Activated T-cell treated with anti-CD3 and anti-CD28 coated beads, Interleukin-2, amount 50 U/mL, for 4 hours (primary cell): ENCODE measurements around the gene RHOD. TPM values are rescaled to one million over a fixed set of nuclear protein-coding genes. Genes with fewer than 3 reads are reported as not detected.

Source experiments
- ATAC-seq, 2 donors: fragments of 200-7000 bp; cut with Tn5 transposase; one replicate each; pipeline ENCODE4 v1.10.0; 2021
- DNase-seq: peaks from one replicate; pipeline ENCODE4 v3.0.0-alpha.2; 2020
- H3K27me3 Mint-ChIP-seq: one replicate; pipeline ENCODE4 v1.8.0; 2021; ENCODE audit warnings: low read depth, mixed read lengths
- H3K36me3 Mint-ChIP-seq: one replicate; pipeline ENCODE4 v1.8.0; 2022; ENCODE audit warnings: mixed read lengths; ENCODE audit not compliant: insufficient read depth
- H3K4me1 Mint-ChIP-seq: one replicate; pipeline ENCODE4 v1.8.0; 2021; ENCODE audit warnings: low read depth, mixed read lengths
- H3K4me3 Mint-ChIP-seq: one replicate; pipeline ENCODE4 v1.8.0; 2021; ENCODE audit warnings: mild to moderate bottlenecking, moderate library complexity, mixed read lengths
- H3K9me3 Mint-ChIP-seq: one replicate; pipeline ENCODE4 v1.8.0; 2021; ENCODE audit warnings: mixed read lengths
- total RNA-seq, 3 donors: library from RNA; stranded (reverse); gene quantifications; one replicate each; pipeline ENCODE4 v1.2.1, GENCODE V29; 2021

Gene RHOD
- total RNA-seq, 3 donors from 2014 or later: 0.35 to 1.1 (median 0.69) TPM

DNA sequence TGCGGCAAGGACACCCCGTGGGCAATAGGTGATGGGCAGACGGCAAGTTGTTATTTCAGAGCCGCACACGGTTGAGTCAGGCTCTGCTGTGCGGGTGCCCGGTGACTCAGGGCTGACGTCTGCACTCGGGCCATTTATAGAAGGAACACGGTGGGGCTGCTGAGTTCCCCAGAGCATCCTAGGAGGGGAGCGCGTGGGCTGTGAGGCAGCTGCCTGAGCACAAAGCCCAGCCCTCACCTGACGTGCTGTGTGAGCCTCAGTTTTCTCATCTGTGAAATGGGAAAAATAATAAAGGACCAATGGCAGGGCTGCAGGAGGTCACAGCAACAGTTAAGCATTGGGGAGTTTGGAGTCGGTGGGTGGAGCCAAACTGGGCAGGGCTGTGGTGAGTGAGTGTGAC is 11.3 kb upstream of the RHOD start:
- H3K4me3 Mint-ChIP-seq: no peak overlapping the region
- H3K9me3 Mint-ChIP-seq: no peaks in the 10 kb centered on the region
- ATAC-seq (peak in 1 of 2 donors; percentile 28), DNase-seq (no peak)
- no peaks in the 10 kb centered on the region for H3K36me3 Mint-ChIP-seq
- no peaks in the 10 kb centered on the region for H3K4me1 Mint-ChIP-seq
- H3K27me3 Mint-ChIP-seq: peaks cover 12% of the 10 kb centered on the region

DNA sequence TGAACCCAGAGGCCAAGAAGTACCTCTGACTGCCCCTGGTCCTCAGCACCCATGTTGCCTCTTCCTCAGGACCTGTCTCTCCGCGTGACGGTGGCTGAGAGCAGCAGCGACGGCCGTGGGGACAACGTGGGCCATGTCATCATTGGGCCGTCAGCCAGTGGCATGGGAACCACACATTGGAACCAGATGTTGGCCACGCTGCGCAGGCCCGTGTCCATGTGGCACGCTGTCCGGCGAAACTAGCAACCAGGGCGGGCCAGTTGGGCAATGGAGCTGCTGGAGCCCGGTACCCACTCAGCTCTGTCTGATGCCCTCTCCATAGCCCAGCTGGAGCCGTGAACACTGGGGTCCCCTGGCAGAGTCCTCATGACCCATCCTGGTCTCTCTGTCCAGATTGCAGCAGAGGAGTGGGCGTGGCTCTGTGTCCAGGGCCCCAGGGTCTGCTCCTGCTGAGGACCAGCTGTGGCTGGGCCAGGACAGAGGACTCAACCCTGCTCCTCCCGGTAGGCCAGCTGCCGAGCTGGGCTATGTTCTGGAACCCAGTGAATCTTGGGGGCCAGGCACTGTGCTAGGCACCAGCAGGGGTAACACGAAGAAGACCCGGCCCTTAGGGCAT is 8.0 kb upstream of the RHOD start:
- no peak for DNase-seq
- ATAC-seq: no peak
- Mint-ChIP-seq H3K27me3 (peaks cover 11% of the 10 kb centered on the region), H3K36me3 (no peaks in the 10 kb centered on the region), H3K4me1 (no peaks in the 10 kb centered on the region), H3K9me3 (no peaks in the 10 kb centered on the region), H3K4me3 (no peak overlapping the region)

DNA sequence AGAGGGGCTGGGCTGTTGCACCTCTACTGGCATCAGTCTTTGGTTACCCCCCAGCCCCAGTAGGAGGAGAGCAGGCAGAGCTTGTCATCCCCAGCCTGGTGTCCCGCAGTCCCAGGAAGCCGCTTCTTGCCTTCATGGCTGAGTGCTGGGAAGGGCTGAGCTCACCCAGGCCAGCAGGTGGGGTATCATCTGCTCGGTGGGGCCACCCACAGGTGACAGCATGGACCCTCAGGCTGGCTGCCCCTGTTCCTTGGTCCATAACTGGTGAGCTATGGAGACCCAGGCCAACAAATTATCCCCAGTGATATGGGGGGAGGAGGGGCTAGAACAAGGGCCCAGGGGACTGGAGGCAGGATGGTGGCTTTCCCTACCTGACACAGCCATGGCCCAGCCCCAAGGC is 6.5 kb upstream of the RHOD start:
- no peaks in the 10 kb centered on the region for H3K9me3 Mint-ChIP-seq
- H3K36me3 Mint-ChIP-seq: no peaks in the 10 kb centered on the region
- ATAC-seq (no peak), DNase-seq (no peak)
- H3K27me3 Mint-ChIP-seq: peaks cover 11% of the 10 kb centered on the region
- H3K4me1 Mint-ChIP-seq: no peaks in the 10 kb centered on the region
- H3K4me3 Mint-ChIP-seq: no peak overlapping the region

DNA sequence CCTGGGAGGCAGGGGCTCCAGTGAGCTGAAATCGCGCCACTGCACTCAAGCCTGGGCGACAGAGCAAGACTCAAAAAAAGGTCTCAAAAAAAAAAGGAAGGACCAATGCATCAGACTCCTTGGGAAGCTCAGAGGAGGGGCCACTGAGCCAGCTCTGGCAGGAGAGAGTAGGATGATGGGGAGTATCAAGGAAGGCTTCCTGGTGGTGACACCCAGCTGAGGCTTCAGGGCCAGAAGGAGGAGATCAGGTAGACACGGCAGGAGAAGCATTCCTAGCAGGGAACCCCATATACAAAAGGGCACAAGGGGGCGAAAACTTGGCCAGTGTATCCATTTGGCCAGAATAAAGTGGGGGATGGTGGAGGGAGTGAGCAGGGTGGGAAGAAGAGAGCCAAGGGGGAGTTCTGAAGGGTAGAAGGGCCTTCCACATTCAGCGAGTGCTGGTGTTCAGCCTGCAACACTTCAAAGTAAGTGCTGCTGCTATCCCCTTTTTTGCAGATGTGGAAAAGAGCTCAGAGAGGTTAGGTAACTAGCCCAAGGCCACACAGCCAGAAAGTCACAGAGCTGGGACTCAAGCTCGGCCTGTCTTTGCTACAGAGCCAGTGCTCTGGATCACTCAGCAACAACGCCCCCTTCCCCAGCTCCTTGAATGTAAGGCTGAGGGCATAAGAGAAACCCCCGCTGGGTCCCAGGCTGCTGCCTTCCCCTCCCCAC is 5.3 kb upstream of the RHOD start:
- Mint-ChIP-seq H3K4me3 (no peak overlapping the region), H3K9me3 (no peaks in the 10 kb centered on the region), H3K36me3 (no peaks in the 10 kb centered on the region), H3K27me3 (peaks cover 11% of the 10 kb centered on the region), H3K4me1 (peaks cover 6% of the 10 kb centered on the region)
- ATAC-seq (no peak), DNase-seq (no peak)

DNA sequence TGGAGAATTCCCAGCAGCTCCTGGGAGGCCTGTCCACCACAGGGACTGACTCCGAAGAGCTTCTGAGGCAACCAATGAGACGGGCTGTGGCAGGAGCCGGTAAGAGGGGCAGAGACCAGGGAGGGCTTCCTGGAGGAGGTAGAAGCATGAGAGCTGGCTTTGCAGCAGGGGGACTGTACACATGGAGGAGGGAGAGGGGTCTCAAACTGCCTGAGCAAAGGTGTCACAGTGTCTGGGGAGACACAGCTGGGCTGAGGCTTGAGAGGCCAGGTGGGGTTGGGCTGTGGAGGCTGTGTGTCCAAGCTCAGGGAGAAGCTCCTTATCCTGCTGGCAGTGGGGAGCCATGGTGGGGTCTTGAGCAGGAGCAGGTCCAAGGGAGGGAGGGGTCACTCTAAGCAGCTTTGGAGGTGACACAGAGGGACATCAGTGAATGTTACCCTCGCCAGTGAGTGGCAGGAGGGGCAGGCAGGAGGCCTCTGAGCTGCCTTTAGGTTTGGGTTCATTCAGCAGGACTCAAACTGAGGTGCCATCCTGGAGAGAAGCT is 4.6 kb upstream of the RHOD start:
- Mint-ChIP-seq H3K27me3 (peaks cover 11% of the 10 kb centered on the region), H3K4me3 (no peak overlapping the region), H3K4me1 (peaks cover 7% of the 10 kb centered on the region), H3K9me3 (no peaks in the 10 kb centered on the region), H3K36me3 (no peaks in the 10 kb centered on the region)
- no peak for ATAC-seq
- no peak for DNase-seq

DNA sequence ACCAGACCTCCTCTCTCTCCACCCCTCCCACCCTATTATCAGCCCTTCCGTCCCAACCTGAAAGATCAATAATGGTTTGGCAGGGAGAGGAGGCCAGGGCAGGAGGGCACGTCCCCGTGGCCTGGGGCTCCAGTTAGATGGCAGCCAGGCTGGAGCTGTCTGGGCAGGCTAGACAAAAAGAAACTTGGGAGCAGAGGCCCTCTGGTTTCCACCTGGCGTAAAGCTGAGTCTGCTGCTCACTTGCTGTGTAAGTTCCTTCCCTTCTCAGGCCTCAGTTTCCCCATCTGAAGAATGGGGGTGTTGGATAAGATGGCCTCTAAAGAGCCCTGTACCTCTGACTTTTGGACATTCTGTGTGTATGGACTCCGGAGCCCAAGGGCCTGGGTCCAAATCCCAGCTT is 3.8 kb upstream of the RHOD start:
- H3K36me3 Mint-ChIP-seq: no peaks in the 10 kb centered on the region
- DNase-seq (no peak), ATAC-seq (no peak)
- H3K4me1 Mint-ChIP-seq: peaks cover 9% of the 10 kb centered on the region
- no peak overlapping the region for H3K4me3 Mint-ChIP-seq
- peaks cover 11% of the 10 kb centered on the region for H3K27me3 Mint-ChIP-seq
- no peaks in the 10 kb centered on the region for H3K9me3 Mint-ChIP-seq

DNA sequence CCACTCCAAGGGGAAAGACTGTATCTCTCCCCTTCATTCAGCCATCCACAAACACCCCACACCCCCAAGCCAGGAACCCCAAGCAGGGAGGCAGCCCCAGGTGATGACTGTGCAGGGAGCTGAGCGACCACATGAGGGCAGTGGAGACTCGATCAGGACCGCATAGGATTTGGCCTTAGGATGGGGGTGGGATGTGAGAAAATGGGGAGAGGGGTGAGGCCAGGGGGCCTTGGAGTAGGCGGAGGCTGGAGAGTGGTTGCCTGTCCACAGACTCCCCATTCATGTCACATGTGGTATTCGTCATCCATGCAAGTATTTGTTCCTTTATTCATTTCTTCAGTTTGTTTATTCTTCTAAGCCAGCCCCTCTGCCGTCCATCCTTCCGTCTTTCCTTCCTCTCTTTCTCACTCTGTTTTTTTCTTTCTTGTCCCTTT is 2.7 kb upstream of the RHOD start:
- DNase-seq: no peak
- Mint-ChIP-seq H3K4me3 (no peak overlapping the region), H3K36me3 (no peaks in the 10 kb centered on the region), H3K27me3 (peaks cover 11% of the 10 kb centered on the region), H3K4me1 (peaks cover 9% of the 10 kb centered on the region), H3K9me3 (no peaks in the 10 kb centered on the region)
- ATAC-seq: peak; percentile 67 to 69

DNA sequence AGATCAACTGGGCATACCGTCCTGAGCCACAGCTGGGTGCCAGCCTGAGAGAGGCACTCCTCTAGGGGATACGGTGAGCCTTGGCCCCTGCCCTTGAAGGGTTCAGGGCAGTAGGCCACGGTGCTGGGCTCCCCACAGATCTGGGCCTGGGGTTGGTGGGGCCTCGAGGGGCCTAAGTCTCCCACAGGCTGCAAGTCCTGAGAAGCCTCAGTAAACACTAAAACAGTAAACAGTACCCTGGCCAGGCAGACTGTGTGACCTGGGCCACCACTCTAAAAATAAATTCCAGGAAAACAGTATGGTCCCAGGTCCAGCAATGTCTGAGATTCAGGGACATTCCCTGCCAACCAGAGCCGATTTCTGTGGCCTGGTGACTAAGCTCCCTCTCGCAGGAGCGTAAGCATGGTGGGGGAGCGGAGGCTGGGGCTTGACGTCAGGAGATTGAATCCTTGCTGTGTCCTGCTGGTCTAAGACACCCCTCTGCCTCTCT is 2.3 kb upstream of the RHOD start:
- H3K27me3 Mint-ChIP-seq: peaks cover 11% of the 10 kb centered on the region
- peaks cover 9% of the 10 kb centered on the region for H3K4me1 Mint-ChIP-seq
- no peaks in the 10 kb centered on the region for H3K9me3 Mint-ChIP-seq
- H3K36me3 Mint-ChIP-seq: no peaks in the 10 kb centered on the region
- DNase-seq: no peak
- no peak overlapping the region for H3K4me3 Mint-ChIP-seq
- ATAC-seq: no peak

DNA sequence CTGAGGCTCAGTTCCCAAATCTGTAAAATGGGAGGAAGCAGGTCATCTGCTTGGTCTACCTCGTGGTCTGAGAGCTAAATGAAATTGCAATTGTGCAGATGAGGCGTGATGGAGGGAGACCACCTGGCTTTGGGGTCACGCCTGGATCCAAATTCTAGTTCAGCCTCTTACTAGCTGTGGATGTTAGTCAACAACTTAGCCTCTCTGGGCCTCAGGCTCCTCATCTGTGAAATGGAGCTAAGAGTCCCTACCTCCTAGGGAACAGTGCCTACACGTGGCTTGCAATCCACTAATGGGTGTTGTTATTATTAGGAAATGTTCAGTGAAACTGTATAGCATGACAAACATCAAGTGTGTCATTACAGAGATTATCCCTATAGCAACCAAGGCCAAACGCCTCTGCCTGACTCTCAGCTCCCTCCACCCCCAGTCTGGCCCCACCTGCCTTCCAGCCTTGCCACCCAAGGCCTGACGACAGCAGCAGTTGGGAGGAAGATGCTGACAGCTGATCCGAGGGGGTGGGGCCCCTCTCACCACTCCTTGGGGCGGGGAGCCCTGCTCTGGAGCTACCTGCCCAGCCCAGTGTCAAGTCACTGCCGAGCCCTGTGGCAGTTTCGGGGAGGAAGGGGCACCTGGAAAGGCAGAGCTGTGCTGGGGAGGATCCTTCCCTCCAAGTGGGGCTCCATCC is 1.7 kb upstream of the RHOD start:
- no peak overlapping the region for H3K4me3 Mint-ChIP-seq
- no peaks in the 10 kb centered on the region for H3K9me3 Mint-ChIP-seq
- DNase-seq (no peak), ATAC-seq (peak in 1 of 2 donors; percentile 27)
- peaks cover 9% of the 10 kb centered on the region for H3K4me1 Mint-ChIP-seq
- H3K27me3 Mint-ChIP-seq: peaks cover 11% of the 10 kb centered on the region
- no peaks in the 10 kb centered on the region for H3K36me3 Mint-ChIP-seq

DNA sequence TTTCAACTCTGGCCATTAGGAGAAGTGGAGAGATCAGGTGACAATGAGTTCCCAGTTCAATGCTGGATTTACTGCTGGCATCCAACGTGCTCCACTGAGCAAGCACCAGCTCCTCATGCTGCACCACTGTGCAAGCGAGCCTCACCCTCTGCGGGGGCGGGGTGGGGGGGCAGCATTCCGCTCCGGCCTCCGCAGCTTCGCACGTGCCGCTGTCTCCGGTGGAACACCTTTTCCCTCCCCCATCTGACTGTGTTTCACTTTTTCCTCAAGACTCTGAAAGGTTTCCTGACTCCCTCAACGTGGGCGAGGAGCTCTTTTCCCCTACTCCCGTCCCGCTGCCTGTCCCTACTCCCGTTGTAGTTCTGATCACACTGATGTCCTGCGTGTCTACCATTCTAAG is 835 bp upstream of the RHOD start:
- Mint-ChIP-seq H3K4me3 (peak overlapping the region; percentile 73), H3K27me3 (peaks cover 11% of the 10 kb centered on the region), H3K4me1 (peaks cover 9% of the 10 kb centered on the region), H3K36me3 (no peaks in the 10 kb centered on the region), H3K9me3 (no peaks in the 10 kb centered on the region)
- peak; percentile 25 for DNase-seq
- no peak for ATAC-seq

DNA sequence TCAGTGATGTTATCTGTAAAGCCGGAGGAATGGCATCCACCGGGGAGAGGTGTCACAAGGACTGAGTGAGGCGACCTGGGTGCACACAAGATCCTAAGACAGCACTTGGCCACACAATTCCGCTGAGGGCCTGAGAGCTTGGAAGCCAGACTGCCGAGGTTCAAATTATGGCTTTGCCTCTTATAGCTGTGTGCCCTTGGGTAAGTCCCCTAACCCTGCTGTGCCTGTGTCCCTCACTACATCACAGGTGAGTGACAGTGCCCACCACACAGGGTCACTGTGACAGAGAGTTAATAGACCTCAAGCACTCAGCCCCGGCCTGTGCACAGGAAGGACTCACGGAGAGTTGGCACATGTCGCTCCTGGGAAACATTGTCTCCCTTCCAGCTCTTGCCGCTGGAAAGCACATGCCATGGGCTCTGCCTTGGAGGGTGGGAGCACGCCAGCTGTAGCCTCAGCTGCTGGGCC is 592 bp downstream of the RHOD start:
- peak overlapping the region; percentile 50 for H3K4me3 Mint-ChIP-seq
- H3K36me3 Mint-ChIP-seq: no peaks in the 10 kb centered on the region
- peaks cover 6% of the 10 kb centered on the region for H3K27me3 Mint-ChIP-seq
- no peaks in the 10 kb centered on the region for H3K9me3 Mint-ChIP-seq
- H3K4me1 Mint-ChIP-seq: peaks cover 9% of the 10 kb centered on the region
- ATAC-seq: no peak
- no peak for DNase-seq

DNA sequence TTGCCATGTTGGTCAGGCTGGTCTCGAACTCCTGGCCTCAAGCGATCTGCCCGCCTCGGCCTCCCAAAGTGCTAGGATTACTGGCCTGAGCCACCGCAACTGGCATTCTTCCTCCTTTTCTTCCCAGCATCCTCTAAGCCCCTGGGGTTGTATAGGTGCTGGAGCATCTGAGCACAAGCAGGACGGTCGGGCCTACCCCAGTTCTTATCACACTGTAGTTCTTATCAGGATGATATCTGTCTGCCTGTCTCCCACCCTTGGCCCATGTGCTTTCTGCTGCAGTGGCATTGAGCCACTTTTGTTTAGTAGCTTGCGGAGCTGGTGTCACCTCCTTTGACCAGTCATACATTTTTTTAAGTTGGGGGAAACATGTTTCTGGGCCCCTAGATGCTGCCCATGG is 1.9 kb downstream of the RHOD start:
- H3K4me1 Mint-ChIP-seq: peaks cover 9% of the 10 kb centered on the region
- H3K4me3 Mint-ChIP-seq: no peak overlapping the region
- H3K36me3 Mint-ChIP-seq: no peaks in the 10 kb centered on the region
- no peak for DNase-seq
- no peak for ATAC-seq
- H3K9me3 Mint-ChIP-seq: no peaks in the 10 kb centered on the region
- H3K27me3 Mint-ChIP-seq: peaks cover 2% of the 10 kb centered on the region

DNA sequence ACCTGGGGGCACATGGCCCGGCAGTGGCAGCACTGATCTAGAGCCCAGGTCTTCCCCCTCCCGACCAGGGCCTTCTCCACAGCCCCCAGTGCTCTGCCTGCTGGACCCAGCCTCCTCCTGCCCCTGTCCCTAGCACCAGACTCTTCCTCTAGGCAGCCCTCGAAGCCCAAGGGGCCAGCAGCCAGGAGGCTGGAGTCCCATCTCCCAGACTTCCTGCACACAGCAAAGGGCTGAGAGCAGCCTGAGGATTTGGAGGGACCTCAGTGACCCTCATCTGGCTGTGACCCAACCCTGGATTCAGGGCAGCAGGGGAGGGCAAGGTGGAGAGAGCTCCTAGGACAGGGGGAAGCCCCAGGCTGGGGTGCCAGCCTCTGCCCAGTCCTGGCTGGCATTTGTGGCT is 3.0 kb downstream of the RHOD start:
- Mint-ChIP-seq H3K4me3 (no peak overlapping the region), H3K9me3 (no peaks in the 10 kb centered on the region), H3K27me3 (peaks cover 2% of the 10 kb centered on the region)

DNA sequence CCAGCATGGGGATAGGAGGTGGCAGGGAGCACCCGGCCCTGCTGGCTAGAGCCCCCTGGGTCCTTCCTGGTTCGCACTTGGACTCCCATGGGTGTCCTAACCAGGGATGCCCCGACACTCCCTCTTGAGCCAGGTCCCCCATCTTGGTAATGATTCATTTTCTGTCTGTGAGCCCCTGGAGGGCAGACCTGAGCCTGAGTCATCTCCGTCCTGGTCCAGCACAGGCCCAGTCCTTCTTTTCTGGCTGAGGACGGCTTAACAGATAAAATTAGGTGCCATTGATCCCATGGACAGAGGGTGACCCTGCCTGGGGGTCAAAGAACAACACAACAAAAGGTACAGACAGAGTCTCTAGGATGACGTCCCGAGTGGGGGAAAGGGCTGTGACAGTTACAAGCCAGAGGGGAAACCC is 3.5 kb downstream of the RHOD start:
- Mint-ChIP-seq H3K4me3 (no peak overlapping the region), H3K27me3 (peaks cover 2% of the 10 kb centered on the region), H3K4me1 (peaks cover 9% of the 10 kb centered on the region), H3K36me3 (no peaks in the 10 kb centered on the region), H3K9me3 (no peaks in the 10 kb centered on the region)
- DNase-seq (no peak), ATAC-seq (no peak)

More for the DNA sequence above, 3.0 kb downstream of the RHOD start:
- H3K36me3 Mint-ChIP-seq: no peaks in the 10 kb centered on the region
- DNase-seq (no peak), ATAC-seq (no peak)
- peaks cover 9% of the 10 kb centered on the region for H3K4me1 Mint-ChIP-seq
